Pancreas (tissue), 10 donors: Measurements from ENCODE around the gene CDYL2. TPM values are rescaled to one million over a fixed set of nuclear protein-coding genes. Genes with fewer than 3 reads are reported as not detected.
"Not testable (repeated sequence)": the region's sequence is repeated elsewhere in the genome, so short reads cannot be mapped to it uniquely, and the experiment has no call there.

Experiments
- ATAC-seq, 4 donors: fragments of 200-7000 bp; cut with Tn5 transposase; one replicate each; pipeline versions ENCODE4 v1.8.0 to v1.9.1; 2020; ENCODE audit warnings: mild to moderate bottlenecking in 4 of 4, moderate library complexity in 4 of 4
- DNase-seq, 6 donors: peaks; one replicate each; pipeline ENCODE4 v3.0.0-alpha.2; 2020
- FAIRE-seq: peaks from 2 replicates; lab custom pipeline; 2012; peaks lifted over from hg19 to GRCh38; lab: Jason Lieb, UNC
- H3K27ac ChIP-seq, 4 donors: fragments of 200-600 bp; sonication (generic); 1 replicate in 3 of 4; 2 replicates in 1 of 4; pipeline versions ENCODE4 v1.5.0 to v1.8.0; 2020
- H3K27me3 ChIP-seq, 4 donors: fragments of 200-600 bp; one replicate each; pipeline ENCODE4 v1.8.0; 2021
- H3K36me3 ChIP-seq, 3 donors: fragments of 200-600 bp; sonication (generic) in 1 of 3; one replicate each; pipeline versions ENCODE4 v1.5.0 to v1.8.0; 2020 to 2021
- H3K4me1 ChIP-seq, 3 donors: fragments of 200-600 bp; one replicate each; pipeline ENCODE4 v1.8.0; 2021
- H3K4me3 ChIP-seq, 4 donors: fragments of 200-600 bp; sonication (generic) in 2 of 4; one replicate each; pipeline versions ENCODE4 v1.5.0 to v1.8.0; 2020 to 2021
- H3K9me3 ChIP-seq, 4 donors: fragments of 200-600 bp; one replicate each; pipeline ENCODE4 v1.8.0; 2021
- WGBS, 2 donors: extraction: QIAGEN DNeasy Blood & Tissue Kit; methylation state at CpG; one replicate each; pipeline ENCODE4 v1.1.7; 2013; 5-methylcytosine and 5-hydroxymethylcytosine counted together
- intact Hi-C, 3 donors: fragments of 100-400 bp; cut with DNase I; formaldehyde crosslinking; loops; one replicate each; pipeline versions ENCODE4 v1.11.1 to v1.14.2; 2022
- polyA plus RNA-seq, 2 donors: library from polyadenylated mRNA; stranded (reverse); fragments of 200-250 nt; gene quantifications; one replicate each; pipeline ENCODE4 v1.2.3, GENCODE V29; 2013
- total RNA-seq, 6 donors: library from RNA; stranded (reverse); fragmentation: NEBNext Ultra II Directional in 4 of 6; extraction: Animal tissue kit (Norgen Biotek cat#: 25700) in 4 of 6; gene quantifications; one replicate each; pipeline versions ENCODE4 v1.2.1 to v1.2.4, GENCODE V29; 2021 to 2023
- TF ChIP-seq, protein P1 (sequence below), 4 donors: fragments of 200-600 bp; sonication (generic) in 3 of 4; IDR thresholded peaks; one replicate each; pipeline versions ENCODE4 v1.5.0 to v1.8.0; 2021; ENCODE audit warnings: antibody characterized with exemption in 4 of 4
- donor health status: healthy with polysubstance abuse.
- donor health status: DM: no; HTN: no; CAD: no; lungs with moderate emphysema.
- donor health status: DM: no; HTN: no; CAD: no.
- donor health status: control.
- donor health status: control.
- donor health status: Bipolar disorder and iron deficiency.
- donor health status: DM: yes; HTN: yes; CAD: no.
- donor health status: DM: no; HTN: no; CAD: no.
- donor health status: DM: no; HTN: no; CAD: no.
- donor health status: DM: yes; HTN: yes; CAD: no.

CDYL2 gene
- total and polyA plus RNA-seq, 8 donors = 0.61 to 7.1 (median 3.1) TPM

DNA sequence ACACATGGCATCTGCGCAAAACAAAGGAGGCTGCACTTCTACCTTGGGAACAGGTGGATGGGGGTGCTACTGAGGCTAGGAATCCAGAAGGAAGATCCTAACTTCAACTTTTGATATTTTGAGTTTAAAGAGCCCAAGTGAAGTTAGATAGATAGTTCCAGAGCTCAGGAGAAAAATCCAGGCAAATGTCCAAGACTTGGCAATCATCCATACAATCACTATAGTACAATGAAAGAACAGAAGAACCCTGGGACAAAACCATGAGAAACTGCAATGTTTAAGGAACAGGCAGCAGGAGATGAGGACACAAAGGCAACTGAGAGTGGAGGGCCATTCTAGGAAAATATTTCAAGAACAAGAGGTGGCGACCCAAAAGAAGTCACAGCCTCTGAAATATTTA, 12.4 kb downstream of the CDYL2 start:
- DNase-seq (no peak), ATAC-seq (no peak), FAIRE-seq (no peak)
- Histone ChIP-seq H3K4me3 (no peak overlapping the region), H3K27ac (no peak overlapping the region), H3K27me3 (no peaks in the 10 kb centered on the region), H3K36me3 (no peaks in the 10 kb centered on the region), H3K9me3 (no peaks in the 10 kb centered on the region), H3K4me1 (no peaks in the 10 kb centered on the region)
- TF ChIP-seq, protein P1, sequence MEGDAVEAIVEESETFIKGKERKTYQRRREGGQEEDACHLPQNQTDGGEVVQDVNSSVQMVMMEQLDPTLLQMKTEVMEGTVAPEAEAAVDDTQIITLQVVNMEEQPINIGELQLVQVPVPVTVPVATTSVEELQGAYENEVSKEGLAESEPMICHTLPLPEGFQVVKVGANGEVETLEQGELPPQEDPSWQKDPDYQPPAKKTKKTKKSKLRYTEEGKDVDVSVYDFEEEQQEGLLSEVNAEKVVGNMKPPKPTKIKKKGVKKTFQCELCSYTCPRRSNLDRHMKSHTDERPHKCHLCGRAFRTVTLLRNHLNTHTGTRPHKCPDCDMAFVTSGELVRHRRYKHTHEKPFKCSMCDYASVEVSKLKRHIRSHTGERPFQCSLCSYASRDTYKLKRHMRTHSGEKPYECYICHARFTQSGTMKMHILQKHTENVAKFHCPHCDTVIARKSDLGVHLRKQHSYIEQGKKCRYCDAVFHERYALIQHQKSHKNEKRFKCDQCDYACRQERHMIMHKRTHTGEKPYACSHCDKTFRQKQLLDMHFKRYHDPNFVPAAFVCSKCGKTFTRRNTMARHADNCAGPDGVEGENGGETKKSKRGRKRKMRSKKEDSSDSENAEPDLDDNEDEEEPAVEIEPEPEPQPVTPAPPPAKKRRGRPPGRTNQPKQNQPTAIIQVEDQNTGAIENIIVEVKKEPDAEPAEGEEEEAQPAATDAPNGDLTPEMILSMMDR (IDR thresholded peaks at IDR 0.05) = no peak
- 94 to 98% methylated on average over 2 of the region's 2 CpGs for WGBS, 2 donors
- intact Hi-C loops = no loop called here

DNA sequence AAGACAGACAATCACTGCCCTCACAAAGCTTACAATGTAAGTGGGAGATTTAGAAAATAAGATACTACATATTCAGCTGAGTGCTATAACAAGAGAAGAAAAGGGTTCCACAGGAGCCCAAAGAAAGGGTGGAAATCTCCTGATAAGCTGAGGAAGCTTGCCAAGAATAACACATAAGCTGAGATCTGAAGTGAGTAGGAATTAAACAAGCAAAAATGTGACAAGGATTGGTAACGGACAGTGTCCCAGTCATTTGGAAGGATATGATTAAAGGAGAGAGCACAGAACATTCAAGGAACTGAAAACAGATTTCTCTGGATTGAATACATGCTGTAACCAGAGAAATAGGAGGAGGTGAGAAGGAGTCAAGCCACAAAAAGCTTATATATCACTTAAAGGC, 13.0 kb downstream of the CDYL2 start:
- Histone ChIP-seq H3K36me3 (no peaks in the 10 kb centered on the region), H3K27me3 (no peaks in the 10 kb centered on the region), H3K27ac (no peak overlapping the region), H3K4me1 (no peaks in the 10 kb centered on the region), H3K4me3 (no peak overlapping the region), H3K9me3 (no peaks in the 10 kb centered on the region)
- TF ChIP-seq, protein P1 (IDR thresholded peaks at IDR 0.05) = no peak
- intact Hi-C loops = no loop called here
- no peak for DNase-seq
- no peak for FAIRE-seq
- WGBS, 2 donors = 10 to 14% methylated on average over 1 of the region's 1 CpG
- ATAC-seq = no peak

DNA sequence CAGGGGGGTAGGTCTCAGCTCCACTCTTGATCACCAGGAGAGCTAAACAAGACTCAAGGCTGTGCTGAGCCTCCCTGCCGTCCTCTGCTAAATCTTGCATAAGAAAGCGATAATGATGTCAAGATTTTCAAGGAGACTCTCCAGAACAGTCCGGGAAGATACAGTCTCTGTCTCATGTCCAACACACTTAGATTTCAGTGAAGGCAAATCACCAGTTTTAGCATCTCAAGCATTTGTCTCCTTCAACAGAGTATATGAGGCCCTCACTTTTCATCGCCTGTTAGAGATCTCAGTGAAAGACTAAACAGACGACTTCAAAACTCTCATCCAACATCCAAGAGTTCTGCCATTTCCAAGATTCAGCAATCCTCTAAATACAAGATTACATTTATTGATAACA, 13.6 kb downstream of the CDYL2 start:
- FAIRE-seq (no peak), ATAC-seq (no peak), DNase-seq (no peak)
- H3K4me1 ChIP-seq = no peaks in the 10 kb centered on the region
- 84 to 91% methylated on average over 5 of the region's 5 CpGs for WGBS, 2 donors
- no peak overlapping the region for H3K4me3 ChIP-seq
- no peaks in the 10 kb centered on the region for H3K27me3 ChIP-seq
- no peaks in the 10 kb centered on the region for H3K36me3 ChIP-seq
- intact Hi-C loops = no loop called here
- no peak overlapping the region for H3K27ac ChIP-seq
- H3K9me3 ChIP-seq = no peaks in the 10 kb centered on the region
- TF ChIP-seq, protein P1 (IDR thresholded peaks at IDR 0.05) = no peak

DNA sequence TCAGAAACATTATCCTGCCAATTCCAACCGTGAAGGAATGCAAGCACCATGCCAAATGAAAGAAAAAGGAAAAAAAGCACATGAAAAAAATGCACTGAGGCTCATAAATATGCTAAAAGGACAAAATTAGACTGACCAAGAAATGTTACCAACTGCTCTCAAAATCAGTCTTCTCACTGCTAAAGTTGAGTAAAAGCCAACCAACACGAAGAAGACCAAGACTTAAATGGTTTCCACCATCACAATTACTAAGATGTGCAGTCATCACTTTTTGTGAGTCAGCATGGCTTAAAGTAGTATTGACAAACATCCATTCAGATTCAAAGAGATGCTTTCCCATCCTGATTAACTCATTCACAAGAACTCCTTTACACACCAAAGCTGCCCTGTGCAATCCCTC, 16.4 kb downstream of the CDYL2 start:
- 42 to 51% methylated on average over 2 of the region's 2 CpGs for WGBS, 2 donors

DNA sequence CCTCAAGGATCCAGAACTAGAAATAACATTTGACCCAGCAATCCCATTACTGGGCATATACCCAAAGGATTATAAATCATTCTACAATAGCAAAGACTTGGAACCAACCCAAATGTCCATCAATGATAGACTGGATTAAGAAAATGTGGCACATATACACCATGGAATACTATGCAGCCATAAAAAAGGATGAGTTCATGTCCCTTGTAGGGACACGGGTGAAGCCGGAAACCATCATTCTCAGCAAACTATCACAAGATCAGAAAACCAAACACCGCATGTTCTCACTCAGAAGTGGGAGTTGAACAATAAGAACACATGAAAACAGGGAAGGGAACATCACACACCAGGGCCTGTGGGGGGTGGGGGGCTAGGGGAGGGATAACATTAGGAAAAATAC, 17.8 kb downstream of the CDYL2 start:
- H3K4me3 ChIP-seq, intact Hi-C loops, H3K27ac ChIP-seq, H3K36me3 ChIP-seq, ATAC-seq, DNase-seq, H3K4me1 ChIP-seq, H3K9me3 ChIP-seq, FAIRE-seq, H3K27me3 ChIP-seq: not testable (repeated sequence)
- WGBS, 2 donors = 94% methylated on average over 3 of the region's 3 CpGs

More for the DNA sequence above, 16.4 kb downstream of the CDYL2 start:
- H3K4me1 ChIP-seq = no peaks in the 10 kb centered on the region
- H3K27me3 ChIP-seq = no peaks in the 10 kb centered on the region
- DNase-seq (no peak), FAIRE-seq (no peak), ATAC-seq (no peak)
- no peak overlapping the region for H3K4me3 ChIP-seq
- TF ChIP-seq, protein P1 (IDR thresholded peaks at IDR 0.05) = no peak
- intact Hi-C loops = no loop called here
- no peaks in the 10 kb centered on the region for H3K9me3 ChIP-seq
- H3K27ac ChIP-seq = no peak overlapping the region
- no peaks in the 10 kb centered on the region for H3K36me3 ChIP-seq
